Left kidney (tissue), 2 donors: ENCODE data around the gene KSR1. TPM values are rescaled to one million over a fixed set of nuclear protein-coding genes. Genes with fewer than 3 reads are reported as not detected.
"Not testable (repeated sequence)": the region's sequence is repeated elsewhere in the genome, so short reads cannot be mapped to it uniquely, and the experiment has no call there.

Experiments used
- DNase-seq: peaks from one replicate; pipeline ENCODE4 v3.0.0-alpha.2; 2013
- polyA plus RNA-seq: library from polyadenylated mRNA; unstranded; fragments of 120-200 nt; gene quantifications from one replicate; pipeline ENCODE4 v1.2.1, GENCODE V29; 2013; ENCODE audit not compliant: insufficient read length

KSR1 gene
- polyA plus RNA-seq, 1 donor: 73.5 TPM

GRCh38 chr17:27609611-27610303, 153.5 kb downstream of the KSR1 start:
- peak; percentile 48 for DNase-seq

GRCh38 chr17:27610304-27610677, 154.0 kb downstream of the KSR1 start:
- no peak for DNase-seq

GRCh38 chr17:27612160-27612770, 156.0 kb downstream of the KSR1 start:
- DNase-seq: no peak

- DNase-seq: no peak
Measured at GRCh38 chr17:27613433-27613832, 157.2 kb downstream of the KSR1 start.

GRCh38 chr17:27615121-27615520, 158.9 kb downstream of the KSR1 start:
- no peak for DNase-seq

- no peak for DNase-seq
Measured at GRCh38 chr17:27616414-27616813, 160.2 kb downstream of the KSR1 start.

- no peak for DNase-seq
Measured at GRCh38 chr17:27618417-27618816, 162.2 kb downstream of the KSR1 start.

GRCh38 chr17:27620721-27621120, 164.5 kb downstream of the KSR1 start:
- DNase-seq: no peak

GRCh38 chr17:27621536-27621935, 165.3 kb downstream of the KSR1 start:
- DNase-seq: no peak

- DNase-seq: no peak
Measured at GRCh38 chr17:27621942-27622559, 165.8 kb downstream of the KSR1 start.

GRCh38 chr17:27622986-27623385, 166.7 kb downstream of the KSR1 start:
- no peak for DNase-seq

- DNase-seq: no peak
Measured at GRCh38 chr17:27623614-27624013, 167.4 kb downstream of the KSR1 start.

- no peak for DNase-seq
Measured at GRCh38 chr17:27624539-27624938, 168.3 kb downstream of the KSR1 start.

- no peak for DNase-seq
Measured at GRCh38 chr17:27625856-27626255, 169.6 kb downstream of the KSR1 start.

- no peak for DNase-seq
Measured at GRCh38 chr17:27627514-27627913, 171.3 kb downstream of the KSR1 start.

- no peak for DNase-seq
Measured at GRCh38 chr17:27628376-27628775, 172.1 kb downstream of the KSR1 start.

GRCh38 chr17:27629260-27629659, 173.0 kb downstream of the KSR1 start:
- DNase-seq: not testable (repeated sequence)

- DNase-seq: no peak
Measured at GRCh38 chr17:27630607-27631410, 174.6 kb downstream of the KSR1 start, which contains the start of gene LGALS9. Gene LGALS9, plus strand, starts transcription at chr17:27631188. Its CDS starts 78 bp downstream, at chr17:27631266.

- no peak for DNase-seq
Measured at GRCh38 chr17:27631411-27631760, 175.1 kb downstream of the KSR1 start.

- no peak for DNase-seq
Measured at GRCh38 chr17:27631897-27632725, 175.9 kb downstream of the KSR1 start.

GRCh38 chr17:27632766-27633165, 176.5 kb downstream of the KSR1 start:
- peak; percentile 14 for DNase-seq
